Measurements from ENCODE around the gene GEMIN5.

- TF ChIP-seq CTCF (IDR thresholded peaks at IDR 0.05) (no peak), POLR2A (IDR thresholded peaks at IDR 0.05) (no peak)
These were observed 72.4 kb downstream of the GEMIN5 start for GRCh38 chr5:154865466-154866184.
